Measurements from ENCODE around the gene FBN2. TPM values are rescaled to one million over a fixed set of nuclear protein-coding genes. Genes with fewer than 3 reads are reported as not detected.
"Not testable (repeated sequence)": the region's sequence is repeated elsewhere in the genome, so short reads cannot be mapped to it uniquely, and the experiment has no call there.

Gene FBN2
- total RNA-seq, 1 donor from 2014 or later = not detected

DNA sequence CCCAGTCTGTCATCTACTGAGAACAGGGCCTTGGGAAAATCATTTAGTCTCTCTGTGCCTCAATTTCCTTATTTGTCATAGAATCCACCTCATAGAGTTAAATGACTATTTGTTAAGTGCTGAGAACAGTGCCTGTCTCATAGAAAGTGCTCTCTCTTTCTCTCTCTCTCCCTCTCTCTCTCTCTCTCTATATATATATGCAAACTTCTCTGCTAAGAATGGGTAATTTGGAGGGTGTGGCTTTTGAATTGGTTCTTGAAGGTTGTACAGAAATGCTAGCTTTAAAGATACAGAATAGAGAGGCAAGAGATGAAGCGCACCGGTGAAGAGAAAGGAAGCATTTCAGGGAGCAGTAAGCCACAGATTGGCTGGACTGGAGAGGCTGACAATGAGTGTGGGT lies 197.4 kb downstream of the FBN2 start:
- intact Hi-C loops (cut with micrococcal nuclease) = no loop called here
- no peak overlapping the region for H3K4me3 Mint-ChIP-seq

DNA sequence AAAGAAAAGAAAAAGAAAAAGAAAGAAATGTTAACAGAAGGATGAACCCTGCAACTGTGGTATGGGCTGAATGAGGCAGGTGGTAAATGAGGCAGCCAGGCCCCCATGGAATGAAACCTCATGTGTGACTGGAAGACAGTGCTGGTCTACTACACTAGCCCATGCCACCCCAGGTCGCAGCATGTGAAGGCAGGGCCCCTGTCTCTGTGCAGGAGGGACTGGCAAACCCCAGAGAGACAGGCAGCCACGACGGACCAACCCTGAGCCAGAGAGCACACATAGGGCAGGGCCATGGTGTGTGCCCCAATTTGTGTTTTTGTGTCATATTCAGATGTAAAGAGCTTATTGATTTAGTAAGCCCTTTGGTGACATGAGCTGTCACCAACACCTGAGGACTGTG lies 198.5 kb downstream of the FBN2 start:
- H3K4me3 Mint-ChIP-seq = no peak overlapping the region
- no peak for DNase-seq
- no peaks in the 10 kb centered on the region for H3K4me1 Mint-ChIP-seq
- H3K27ac Mint-ChIP-seq = no peak overlapping the region
- no peaks in the 10 kb centered on the region for H3K9me3 Mint-ChIP-seq
- no peaks in the 10 kb centered on the region for H3K36me3 Mint-ChIP-seq (ENCODE audit: low read depth)
- intact Hi-C loops (cut with micrococcal nuclease) = no loop called here
- no peaks in the 10 kb centered on the region for H3K27me3 Mint-ChIP-seq

More for the DNA sequence above, 197.4 kb downstream of the FBN2 start:
- Mint-ChIP-seq H3K36me3 (ENCODE audit: low read depth) (no peaks in the 10 kb centered on the region), H3K9me3 (no peaks in the 10 kb centered on the region), H3K4me1 (no peaks in the 10 kb centered on the region), H3K27ac (no peak overlapping the region), H3K27me3 (no peaks in the 10 kb centered on the region)
- no peak for DNase-seq

DNA sequence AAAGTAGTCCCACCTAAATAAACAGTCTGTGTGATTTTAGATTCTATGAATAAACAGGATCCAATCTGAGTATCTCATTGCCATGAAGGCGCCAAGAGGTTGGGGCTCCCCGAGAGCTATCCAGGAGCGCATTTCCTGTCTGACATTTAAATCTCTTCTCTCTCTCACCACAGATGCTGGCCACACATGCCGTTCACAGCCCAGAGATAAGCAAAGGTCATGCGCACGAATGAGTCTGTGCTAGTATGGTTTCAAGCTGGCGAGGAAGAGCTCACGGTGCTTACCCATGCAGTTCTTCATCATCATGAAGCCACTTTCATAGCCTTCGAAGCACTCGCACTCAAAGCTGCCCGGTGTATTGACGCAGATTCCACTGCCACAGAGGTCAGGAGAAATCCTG lies 199.4 kb downstream of the FBN2 start:
- Mint-ChIP-seq H3K9me3 (no peaks in the 10 kb centered on the region), H3K27me3 (no peaks in the 10 kb centered on the region)
- intact Hi-C loops (cut with micrococcal nuclease) = no loop called here

DNA sequence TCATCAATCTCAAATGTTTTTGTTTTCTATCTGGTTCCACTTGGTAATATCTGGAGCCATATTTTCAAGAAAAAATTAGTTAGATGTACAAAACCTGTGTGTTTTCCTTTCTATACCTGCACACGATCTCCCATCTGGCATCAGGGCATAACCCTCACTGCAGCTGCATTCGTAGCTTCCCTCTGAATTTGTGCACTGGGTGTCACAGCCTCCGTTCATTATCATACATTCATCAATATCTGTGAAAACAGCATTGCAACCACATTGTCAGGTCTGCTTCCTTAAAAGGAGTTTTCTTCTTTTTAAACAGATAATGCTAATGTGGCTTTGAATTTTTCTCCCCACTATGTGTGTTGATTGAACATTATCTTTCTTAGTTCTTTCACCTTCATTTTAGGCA lies 202.7 kb downstream of the FBN2 start:
- Mint-ChIP-seq H3K9me3 (no peaks in the 10 kb centered on the region), H3K27ac (no peak overlapping the region), H3K27me3 (no peaks in the 10 kb centered on the region), H3K4me3 (no peak overlapping the region), H3K4me1 (no peaks in the 10 kb centered on the region), H3K36me3 (ENCODE audit: low read depth) (no peaks in the 10 kb centered on the region)
- no peak for DNase-seq
- intact Hi-C loops (cut with micrococcal nuclease) = no loop called here

More for the DNA sequence above, 199.4 kb downstream of the FBN2 start:
- Mint-ChIP-seq H3K4me1 (no peaks in the 10 kb centered on the region), H3K36me3 (ENCODE audit: low read depth) (no peaks in the 10 kb centered on the region), H3K4me3 (no peak overlapping the region), H3K27ac (no peak overlapping the region)
- no peak for DNase-seq

DNA sequence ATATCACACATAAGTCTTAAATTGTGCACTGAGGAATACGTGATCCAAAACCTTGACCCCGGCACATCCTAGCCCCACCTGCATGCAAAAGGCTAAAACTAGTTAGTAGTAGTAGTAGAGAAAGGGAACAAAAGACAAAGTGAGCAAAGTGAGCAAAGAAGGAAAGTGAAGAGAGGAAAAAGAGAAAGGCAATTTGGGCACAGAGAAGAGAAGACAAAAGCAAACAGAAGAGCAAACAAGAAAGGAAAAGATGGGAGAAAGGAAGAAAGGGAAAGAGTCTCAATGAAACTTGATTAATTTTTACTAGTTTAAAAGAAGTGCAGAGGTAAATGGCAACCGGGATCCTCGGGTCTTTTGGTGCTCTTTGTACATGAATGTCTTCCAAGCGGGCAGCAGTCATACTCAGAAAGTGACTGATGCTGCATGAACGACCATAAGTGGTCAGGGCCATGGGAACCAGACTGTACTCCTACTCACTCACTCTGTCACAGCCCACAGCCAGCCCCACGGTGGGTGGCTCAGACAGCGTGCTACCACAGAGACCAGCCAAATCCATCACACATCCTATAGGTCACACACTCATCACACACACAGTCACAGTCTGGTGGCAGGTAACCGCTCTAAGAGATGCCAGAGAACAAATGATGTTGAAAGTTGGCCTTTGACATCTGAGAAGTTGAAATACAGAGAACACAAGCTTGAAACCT lies 203.9 kb downstream of the FBN2 start:
- H3K27ac Mint-ChIP-seq = no peak overlapping the region
- intact Hi-C loops (cut with micrococcal nuclease) = no loop called here

DNA sequence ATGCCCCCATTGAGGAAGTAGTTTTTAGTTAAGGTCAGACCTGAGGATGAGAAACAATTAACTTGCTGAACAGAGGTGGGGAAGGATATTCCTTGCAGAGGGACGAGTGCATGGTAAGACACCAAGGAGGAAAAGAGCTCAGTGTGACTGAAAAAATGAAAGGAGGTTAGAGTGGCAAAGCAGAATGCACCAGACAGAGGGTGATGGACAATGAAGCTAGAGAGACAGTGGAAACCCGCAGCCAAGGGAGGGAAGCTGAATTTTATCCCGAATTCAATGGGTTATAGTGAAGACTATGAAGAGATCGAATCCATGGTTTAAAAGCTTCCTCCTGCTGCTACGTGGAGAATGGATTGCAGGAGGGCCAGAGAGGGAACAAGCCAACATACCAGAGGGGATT lies 206.8 kb downstream of the FBN2 start:
- H3K4me3 Mint-ChIP-seq = no peak overlapping the region
- intact Hi-C loops (cut with micrococcal nuclease) = no loop called here
- no peaks in the 10 kb centered on the region for H3K27me3 Mint-ChIP-seq
- no peak for DNase-seq
- H3K4me1 Mint-ChIP-seq = no peaks in the 10 kb centered on the region
- no peak overlapping the region for H3K27ac Mint-ChIP-seq
- no peaks in the 10 kb centered on the region for H3K9me3 Mint-ChIP-seq
- no peaks in the 10 kb centered on the region for H3K36me3 Mint-ChIP-seq (ENCODE audit: low read depth)

More for the DNA sequence above, 203.9 kb downstream of the FBN2 start:
- H3K4me3 Mint-ChIP-seq = no peak overlapping the region
- H3K27me3 Mint-ChIP-seq = no peaks in the 10 kb centered on the region
- H3K4me1 Mint-ChIP-seq = no peaks in the 10 kb centered on the region
- no peak for DNase-seq
- no peaks in the 10 kb centered on the region for H3K9me3 Mint-ChIP-seq
- H3K36me3 Mint-ChIP-seq (ENCODE audit: low read depth) = no peaks in the 10 kb centered on the region

DNA sequence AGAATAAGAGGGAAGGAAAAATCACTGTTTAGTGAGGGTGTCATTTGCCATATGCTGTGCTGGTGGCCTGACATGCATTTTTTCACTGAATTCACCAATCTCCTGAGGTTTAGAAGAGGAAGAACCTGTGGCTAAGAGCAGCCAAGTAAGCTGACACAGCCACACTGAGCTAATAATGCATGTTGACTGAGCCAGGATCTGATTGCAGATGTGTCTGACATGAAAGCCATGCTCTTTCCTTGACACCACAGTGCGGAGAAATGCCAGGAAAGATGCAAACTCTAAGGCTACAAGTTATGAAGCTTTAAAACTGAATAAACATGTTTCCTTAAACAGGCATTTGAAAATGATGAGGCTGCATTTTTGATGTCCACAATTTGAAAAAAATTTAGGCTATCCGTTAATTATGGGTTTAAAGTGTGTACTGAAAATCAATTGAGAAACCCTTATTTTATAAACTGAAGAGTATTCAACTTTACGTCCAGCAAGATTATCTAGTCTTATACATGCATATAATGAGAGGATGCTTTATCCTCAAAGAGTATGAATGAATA lies 208.6 kb downstream of the FBN2 start:
- DNase-seq = no peak
- Mint-ChIP-seq H3K36me3 (ENCODE audit: low read depth) (no peaks in the 10 kb centered on the region), H3K27me3 (no peaks in the 10 kb centered on the region), H3K4me1 (no peaks in the 10 kb centered on the region), H3K27ac (no peak overlapping the region), H3K4me3 (no peak overlapping the region), H3K9me3 (no peaks in the 10 kb centered on the region)
- intact Hi-C loops (cut with micrococcal nuclease) = no loop called here

DNA sequence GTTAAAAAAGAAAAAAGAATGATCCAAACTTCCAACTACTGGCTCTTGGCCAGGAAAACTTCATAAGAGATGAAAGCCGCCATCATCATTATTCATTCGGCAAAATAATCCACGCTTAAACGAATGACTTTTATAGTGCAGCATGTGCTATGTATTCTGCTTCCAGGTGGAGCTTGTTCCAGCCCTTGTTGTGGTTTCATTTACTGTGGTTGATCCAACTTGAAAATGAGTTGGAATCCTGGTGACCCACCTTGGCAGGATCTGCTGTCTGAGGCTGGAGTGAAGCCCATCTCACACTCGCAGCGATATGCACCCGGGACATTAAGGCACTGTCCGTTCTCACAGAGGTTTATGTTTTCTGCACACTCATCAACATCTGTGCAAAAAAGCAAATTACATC lies 209.6 kb downstream of the FBN2 start:
- DNase-seq = no peak
- intact Hi-C loops (cut with micrococcal nuclease) = no loop called here
- no peaks in the 10 kb centered on the region for H3K9me3 Mint-ChIP-seq
- H3K4me1 Mint-ChIP-seq = no peaks in the 10 kb centered on the region
- no peak overlapping the region for H3K4me3 Mint-ChIP-seq
- no peaks in the 10 kb centered on the region for H3K27me3 Mint-ChIP-seq
- no peak overlapping the region for H3K27ac Mint-ChIP-seq
- H3K36me3 Mint-ChIP-seq (ENCODE audit: low read depth) = no peaks in the 10 kb centered on the region

DNA sequence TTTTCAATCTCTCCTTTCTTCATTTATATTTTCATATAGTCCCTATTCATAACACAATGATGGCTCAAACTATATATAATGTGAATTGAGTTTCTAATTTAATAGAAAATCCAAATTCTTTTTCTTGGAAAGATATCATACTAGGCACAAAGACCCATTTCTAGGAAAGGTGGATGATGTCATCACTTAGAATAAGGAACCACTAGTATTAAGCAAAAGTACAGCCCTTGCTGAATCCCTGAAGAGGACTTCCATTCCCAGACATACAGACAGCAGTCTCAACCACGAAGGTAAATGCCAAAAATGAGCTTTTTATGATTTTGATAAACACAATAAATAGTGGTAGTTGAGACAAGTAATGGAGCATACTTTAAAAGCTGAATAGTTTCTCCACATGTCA lies 210.0 kb downstream of the FBN2 start:
- Mint-ChIP-seq H3K27ac (no peak overlapping the region), H3K4me3 (no peak overlapping the region), H3K36me3 (ENCODE audit: low read depth) (no peaks in the 10 kb centered on the region), H3K27me3 (no peaks in the 10 kb centered on the region), H3K4me1 (no peaks in the 10 kb centered on the region), H3K9me3 (no peaks in the 10 kb centered on the region)
- intact Hi-C loops (cut with micrococcal nuclease) = no loop called here
- DNase-seq = no peak

DNA sequence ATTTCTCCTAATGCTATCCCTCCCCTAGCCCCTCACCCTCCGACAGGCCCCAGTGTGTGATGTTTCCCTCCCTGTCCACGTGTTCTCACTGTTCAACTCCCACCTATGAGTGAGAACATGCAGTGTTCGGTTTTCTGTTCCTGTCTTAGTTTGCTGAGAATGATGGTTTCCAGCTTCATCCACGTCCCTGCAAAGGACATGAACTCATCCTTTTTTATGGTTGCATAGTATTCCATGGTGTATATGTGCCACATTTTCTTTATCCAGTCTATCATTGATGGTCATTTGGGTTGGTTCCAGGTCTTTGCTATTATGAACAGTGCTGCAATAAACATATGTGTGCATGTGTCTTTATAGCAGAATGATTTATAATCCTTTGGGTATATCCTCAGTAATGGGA lies 216.6 kb downstream of the FBN2 start:
- H3K9me3 Mint-ChIP-seq; H3K27ac Mint-ChIP-seq; H3K27me3 Mint-ChIP-seq; H3K4me3 Mint-ChIP-seq; intact Hi-C loops (cut with micrococcal nuclease); H3K36me3 Mint-ChIP-seq (ENCODE audit: low read depth); DNase-seq; H3K4me1 Mint-ChIP-seq: not testable (repeated sequence)

DNA sequence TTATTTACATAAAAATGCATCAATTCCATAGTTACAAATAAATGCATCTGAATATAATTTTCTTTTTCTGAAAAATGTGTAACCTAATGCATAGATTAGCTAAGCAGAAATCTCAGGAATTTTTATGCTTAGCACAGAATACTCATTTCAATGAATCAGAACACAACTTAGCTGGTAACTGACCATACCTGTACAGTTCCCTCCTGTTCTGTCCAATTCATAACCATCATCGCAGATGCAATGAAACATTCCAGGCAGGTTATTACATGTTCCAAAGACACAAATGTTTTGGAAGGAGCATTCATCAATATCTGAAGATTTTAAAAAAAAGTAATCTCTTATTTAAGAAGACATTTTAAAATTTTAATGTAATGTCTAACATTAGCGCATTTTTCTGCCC lies 219.4 kb downstream of the FBN2 start:
- Mint-ChIP-seq H3K4me3 (no peak overlapping the region), H3K4me1 (no peaks in the 10 kb centered on the region), H3K27me3 (no peaks in the 10 kb centered on the region), H3K9me3 (no peaks in the 10 kb centered on the region), H3K27ac (no peak overlapping the region), H3K36me3 (ENCODE audit: low read depth) (no peaks in the 10 kb centered on the region)
- intact Hi-C loops (cut with micrococcal nuclease) = no loop called here
- DNase-seq = no peak

DNA sequence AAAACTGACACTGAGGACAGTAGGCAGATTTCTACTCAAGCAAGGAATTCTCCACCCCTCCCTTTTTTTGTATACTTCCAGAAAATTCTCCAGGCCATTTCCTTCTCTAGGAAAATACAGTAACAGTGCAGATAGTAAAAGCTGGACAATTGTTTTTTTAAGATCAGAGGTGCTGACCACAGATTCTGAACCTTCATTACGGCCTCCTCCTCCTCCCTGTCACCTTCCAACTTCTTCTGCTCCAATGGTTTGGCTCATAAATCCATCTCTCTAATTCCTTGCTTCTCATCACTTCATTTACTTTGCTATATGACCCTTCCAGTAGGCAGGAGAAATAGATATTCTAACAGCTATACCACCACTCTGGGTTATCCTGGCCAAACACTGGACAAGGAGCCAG lies 220.6 kb downstream of the FBN2 start:
- H3K4me3 Mint-ChIP-seq = no peak overlapping the region
- H3K27ac Mint-ChIP-seq = no peak overlapping the region
- no peak for DNase-seq
- no peaks in the 10 kb centered on the region for H3K27me3 Mint-ChIP-seq
- no peaks in the 10 kb centered on the region for H3K4me1 Mint-ChIP-seq
- intact Hi-C loops (cut with micrococcal nuclease) = no loop called here
- H3K9me3 Mint-ChIP-seq = no peaks in the 10 kb centered on the region
- H3K36me3 Mint-ChIP-seq (ENCODE audit: low read depth) = no peaks in the 10 kb centered on the region

DNA sequence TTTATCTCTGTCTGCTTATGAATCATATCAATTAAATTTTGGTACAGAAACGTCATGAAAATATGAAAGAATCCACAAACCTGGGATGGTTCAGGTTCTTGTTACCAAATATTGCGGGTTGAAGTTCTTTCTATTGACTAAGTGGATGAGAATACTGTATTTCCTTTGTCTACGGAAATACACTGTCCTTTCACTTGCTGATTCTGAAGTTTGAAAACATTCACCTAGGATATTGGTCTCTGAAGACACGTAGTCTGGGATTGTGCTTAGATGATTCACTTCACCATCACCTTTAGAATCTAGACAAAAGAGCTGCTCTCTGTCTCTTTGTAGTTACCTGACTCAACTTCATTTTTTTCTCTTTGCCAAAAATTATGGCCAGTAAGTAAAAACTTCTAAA lies 222.4 kb downstream of the FBN2 start:
- H3K4me3 Mint-ChIP-seq = no peak overlapping the region
- no peak overlapping the region for H3K27ac Mint-ChIP-seq
- intact Hi-C loops (cut with micrococcal nuclease) = no loop called here
- no peaks in the 10 kb centered on the region for H3K36me3 Mint-ChIP-seq (ENCODE audit: low read depth)
- H3K4me1 Mint-ChIP-seq = no peaks in the 10 kb centered on the region
- H3K27me3 Mint-ChIP-seq = no peaks in the 10 kb centered on the region
- H3K9me3 Mint-ChIP-seq = no peaks in the 10 kb centered on the region
- no peak for DNase-seq

DNA sequence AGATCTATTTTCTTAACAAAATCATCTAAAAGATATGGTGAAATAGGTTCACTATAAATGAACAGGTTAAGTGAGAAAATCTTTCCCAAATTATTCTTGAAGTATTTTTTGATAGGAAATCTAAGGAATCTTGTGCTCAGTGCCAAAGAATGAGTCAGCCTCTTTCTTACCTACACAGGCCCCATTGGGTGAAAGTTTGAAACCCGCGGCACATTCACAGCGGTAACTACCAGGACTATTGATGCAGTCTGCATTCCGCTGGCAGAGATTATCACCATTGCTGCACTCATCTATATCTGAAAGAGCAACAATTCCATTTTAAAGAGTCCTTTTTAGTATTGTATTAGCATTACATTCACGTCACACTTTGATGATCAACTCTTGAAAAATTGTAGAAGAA lies 232.7 kb downstream of the FBN2 start:
- Mint-ChIP-seq H3K36me3 (ENCODE audit: low read depth) (no peaks in the 10 kb centered on the region), H3K27ac (no peak overlapping the region), H3K4me3 (no peak overlapping the region), H3K4me1 (no peaks in the 10 kb centered on the region), H3K9me3 (no peaks in the 10 kb centered on the region), H3K27me3 (no peaks in the 10 kb centered on the region)
- DNase-seq = no peak
- intact Hi-C loops (cut with micrococcal nuclease) = no loop called here

DNA sequence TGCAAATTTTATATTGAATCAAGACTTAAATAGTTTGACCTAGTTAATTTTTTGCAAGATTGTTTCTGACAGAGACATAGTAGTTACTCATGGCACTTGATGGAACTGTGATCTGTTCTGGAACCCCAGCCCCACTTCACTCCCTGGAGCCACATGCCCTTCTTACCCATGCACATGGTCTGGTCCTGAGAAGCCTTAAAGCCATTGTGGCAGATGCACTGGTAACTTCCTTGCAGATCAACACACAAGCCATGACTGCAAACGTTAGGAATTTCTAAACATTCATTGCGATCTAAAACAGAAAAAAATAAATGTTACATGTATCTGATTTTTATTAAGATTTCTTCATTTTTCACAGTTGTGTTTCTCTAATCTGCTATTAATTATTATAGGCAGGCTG lies 233.3 kb downstream of the FBN2 start:
- intact Hi-C loops (cut with micrococcal nuclease) = no loop called here
- Mint-ChIP-seq H3K27me3 (no peaks in the 10 kb centered on the region), H3K4me3 (no peak overlapping the region), H3K9me3 (no peaks in the 10 kb centered on the region), H3K36me3 (ENCODE audit: low read depth) (no peaks in the 10 kb centered on the region), H3K4me1 (no peaks in the 10 kb centered on the region), H3K27ac (no peak overlapping the region)
- DNase-seq = no peak

Data from activated CD4-positive, alpha-beta T cell treated with anti-CD3 and anti-CD28 coated beads, Interleukin-2, amount 10 ng/mL, durations not matched to agents 24 days and 14 days (primary cell).